Ascending aorta (tissue), 2 donors: ENCODE data around the gene RPE65. TPM values are rescaled to one million over a fixed set of nuclear protein-coding genes. Genes with fewer than 3 reads are reported as not detected.
"Not testable (repeated sequence)": the region's sequence is repeated elsewhere in the genome, so short reads cannot be mapped to it uniquely, and the experiment has no call there.

ENCODE experiments used
- DNase-seq, 2 donors: peaks; one replicate each; pipeline ENCODE4 v3.0.0-alpha.2; 2019; ENCODE audit warnings: low spot score in 2 of 2
- H3K27ac ChIP-seq, 2 donors: fragments of 200-600 bp; sonication (generic); one replicate each; pipeline ENCODE4 v1.5.1; 2016 to 2017; ENCODE audit warnings: mild to moderate bottlenecking in 1 of 2
- H3K27me3 ChIP-seq: fragments of 200-600 bp; sonication (generic); one replicate; pipeline ENCODE4 v1.5.1; 2017
- H3K36me3 ChIP-seq, 2 donors: fragments of 200-600 bp; sonication (generic); one replicate each; pipeline ENCODE4 v1.5.1; 2016
- H3K4me1 ChIP-seq, 2 donors: fragments of 200-600 bp; sonication (generic); one replicate each; pipeline ENCODE4 v1.5.1; 2016 to 2017; ENCODE audit warnings: mild to moderate bottlenecking in 1 of 2
- H3K4me3 ChIP-seq, 2 donors: fragments of 200-600 bp; sonication (generic); one replicate each; pipeline ENCODE4 v1.5.1; 2016 to 2017; ENCODE audit warnings: mild to moderate bottlenecking in 1 of 2
- H3K9me3 ChIP-seq, 2 donors: fragments of 200-600 bp; sonication (generic); one replicate each; pipeline ENCODE4 v1.5.1; 2016
- intact Hi-C: fragments of 100-400 bp; cut with DNase I; formaldehyde crosslinking; loops from one replicate; pipeline ENCODE4 v1.15.1; 2023
- total RNA-seq: library from RNA; depleted of rRNA; stranded (reverse); fragments of >200 nt; gene quantifications from one replicate; pipeline ENCODE4 v1.1.0, GENCODE V29; 2016
- TF ChIP-seq, protein P1 (sequence below), 3 experiments: fragments of 200-600 bp in 2 of 3; fragments of 450-650 bp in 1 of 3; sonication (generic) in 2 of 3; IDR thresholded peaks; one replicate each; pipeline ENCODE4 v1.5.1; 2016 to 2019; ENCODE audit warnings: antibody characterized with exemption in 3 of 3, mild to moderate bottlenecking in 1 of 3, moderate library complexity in 1 of 3

The RPE65 gene
- total RNA-seq, 1 donor from 2014 or later, result not detected

DNA sequence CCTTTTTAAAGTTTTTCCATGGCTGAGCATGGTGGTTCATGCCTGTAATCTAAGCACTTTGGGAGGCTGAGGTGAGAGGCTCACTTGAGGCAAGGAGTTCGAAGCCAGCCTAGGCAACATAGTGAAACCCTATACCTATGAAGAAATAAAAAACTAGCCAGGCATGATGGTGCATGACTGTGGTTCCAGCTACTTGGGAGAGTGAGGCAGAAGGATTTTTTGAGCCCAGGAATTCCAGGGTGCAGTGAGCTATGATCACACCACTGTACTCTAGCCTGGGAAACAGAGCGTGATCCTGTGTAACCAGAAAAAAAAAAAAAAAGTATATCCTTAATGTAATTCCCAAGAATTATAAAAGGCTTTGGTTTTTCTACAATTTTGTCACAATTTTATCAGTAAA, 29.7 kb upstream of the RPE65 start:
- H3K36me3 ChIP-seq, result no peaks in the 10 kb centered on the region
- no peaks in the 10 kb centered on the region for H3K9me3 ChIP-seq
- intact Hi-C loops, result no loop called here
- H3K4me3 ChIP-seq, result no peak overlapping the region
- H3K27ac ChIP-seq, result no peak overlapping the region
- TF ChIP-seq, protein P1, sequence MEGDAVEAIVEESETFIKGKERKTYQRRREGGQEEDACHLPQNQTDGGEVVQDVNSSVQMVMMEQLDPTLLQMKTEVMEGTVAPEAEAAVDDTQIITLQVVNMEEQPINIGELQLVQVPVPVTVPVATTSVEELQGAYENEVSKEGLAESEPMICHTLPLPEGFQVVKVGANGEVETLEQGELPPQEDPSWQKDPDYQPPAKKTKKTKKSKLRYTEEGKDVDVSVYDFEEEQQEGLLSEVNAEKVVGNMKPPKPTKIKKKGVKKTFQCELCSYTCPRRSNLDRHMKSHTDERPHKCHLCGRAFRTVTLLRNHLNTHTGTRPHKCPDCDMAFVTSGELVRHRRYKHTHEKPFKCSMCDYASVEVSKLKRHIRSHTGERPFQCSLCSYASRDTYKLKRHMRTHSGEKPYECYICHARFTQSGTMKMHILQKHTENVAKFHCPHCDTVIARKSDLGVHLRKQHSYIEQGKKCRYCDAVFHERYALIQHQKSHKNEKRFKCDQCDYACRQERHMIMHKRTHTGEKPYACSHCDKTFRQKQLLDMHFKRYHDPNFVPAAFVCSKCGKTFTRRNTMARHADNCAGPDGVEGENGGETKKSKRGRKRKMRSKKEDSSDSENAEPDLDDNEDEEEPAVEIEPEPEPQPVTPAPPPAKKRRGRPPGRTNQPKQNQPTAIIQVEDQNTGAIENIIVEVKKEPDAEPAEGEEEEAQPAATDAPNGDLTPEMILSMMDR (IDR thresholded peaks at IDR 0.05), result no peak
- no peaks in the 10 kb centered on the region for H3K4me1 ChIP-seq
- DNase-seq, result no peak
- H3K27me3 ChIP-seq, result no peaks in the 10 kb centered on the region

DNA sequence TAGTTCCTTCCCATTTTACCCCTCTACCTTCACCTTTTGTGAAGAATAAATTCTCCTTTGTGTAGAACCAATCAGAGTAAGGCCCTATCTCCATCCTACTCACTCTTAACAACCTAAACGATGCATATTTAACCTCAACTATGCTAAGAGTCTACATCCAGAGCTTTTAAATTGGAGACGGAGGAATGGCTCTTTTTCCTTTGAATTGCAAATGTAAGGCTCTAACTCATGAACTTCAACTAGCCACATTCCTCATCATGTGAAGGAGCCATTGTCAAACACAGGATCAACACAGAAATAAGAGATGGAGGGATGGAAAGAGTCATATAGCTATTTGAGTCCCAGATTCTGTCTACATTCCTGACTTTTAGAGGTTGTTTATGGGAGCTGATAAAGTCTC, 28.9 kb upstream of the RPE65 start:
- Histone ChIP-seq H3K36me3 (no peaks in the 10 kb centered on the region), H3K27me3 (no peaks in the 10 kb centered on the region), H3K27ac (no peak overlapping the region), H3K9me3 (no peaks in the 10 kb centered on the region), H3K4me1 (no peaks in the 10 kb centered on the region), H3K4me3 (no peak overlapping the region)
- DNase-seq, result no peak
- TF ChIP-seq, protein P1 (IDR thresholded peaks at IDR 0.05), result no peak
- intact Hi-C loops, result no loop called here

GRCh38 chr1:68476626-68477025, 26.9 kb upstream of the RPE65 start:
- H3K4me1 ChIP-seq, H3K27me3 ChIP-seq, H3K27ac ChIP-seq, H3K36me3 ChIP-seq, H3K9me3 ChIP-seq, intact Hi-C loops, DNase-seq, H3K4me3 ChIP-seq: not testable (repeated sequence)

- intact Hi-C loops, result no loop called here
- Histone ChIP-seq H3K4me1 (no peaks in the 10 kb centered on the region), H3K27ac (no peak overlapping the region), H3K36me3 (no peaks in the 10 kb centered on the region), H3K9me3 (no peaks in the 10 kb centered on the region), H3K4me3 (no peak overlapping the region), H3K27me3 (no peaks in the 10 kb centered on the region)
- TF ChIP-seq, protein P1 (IDR thresholded peaks at IDR 0.05), result no peak
- DNase-seq, result no peak
These were observed 23.3 kb upstream of the RPE65 start for GRCh38 chr1:68473060-68473459.

DNA sequence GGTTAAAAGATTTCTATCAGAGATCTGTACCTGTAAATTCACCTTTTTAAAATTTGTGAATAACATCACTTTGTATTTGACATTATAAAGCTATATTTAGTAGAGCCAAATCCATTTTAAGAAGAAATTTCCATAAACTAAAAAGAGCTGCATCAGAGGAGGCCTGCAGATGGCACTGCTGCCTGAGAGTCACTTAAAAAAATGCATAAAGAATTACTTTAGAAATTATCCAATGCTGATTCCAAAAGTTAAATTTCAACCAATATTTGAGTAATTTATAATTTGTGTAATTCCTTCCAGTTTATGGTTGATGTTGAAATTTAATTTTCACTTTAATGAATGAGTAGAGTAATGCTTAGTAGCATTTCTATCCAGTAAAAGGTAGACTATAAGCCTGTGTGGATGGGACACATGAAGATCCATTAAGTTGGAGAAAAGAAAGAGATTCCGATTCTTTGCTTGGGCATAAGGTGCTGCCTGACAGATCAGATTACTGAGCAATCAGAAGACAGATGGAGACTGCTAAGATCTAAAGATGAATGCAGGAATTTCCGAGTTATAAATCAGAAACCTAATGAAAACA, 20.7 kb upstream of the RPE65 start:
- H3K36me3 ChIP-seq, result no peaks in the 10 kb centered on the region
- H3K4me3 ChIP-seq, result no peak overlapping the region
- H3K27ac ChIP-seq, result no peak overlapping the region
- DNase-seq, result no peak
- intact Hi-C loops, result no loop called here
- TF ChIP-seq, protein P1 (IDR thresholded peaks at IDR 0.05), result peak in 2 of 3 experiments; percentile 32 to 46
- H3K27me3 ChIP-seq, result no peaks in the 10 kb centered on the region
- no peaks in the 10 kb centered on the region for H3K9me3 ChIP-seq
- H3K4me1 ChIP-seq, result no peaks in the 10 kb centered on the region

GRCh38 chr1:68464891-68465290, 15.1 kb upstream of the RPE65 start:
- TF ChIP-seq, protein P1 (IDR thresholded peaks at IDR 0.05), result no peak
- H3K4me1 ChIP-seq, result no peaks in the 10 kb centered on the region
- H3K4me3 ChIP-seq, result no peak overlapping the region
- no peaks in the 10 kb centered on the region for H3K9me3 ChIP-seq
- no peak for DNase-seq
- no peaks in the 10 kb centered on the region for H3K36me3 ChIP-seq
- no peak overlapping the region for H3K27ac ChIP-seq
- H3K27me3 ChIP-seq, result no peaks in the 10 kb centered on the region
- intact Hi-C loops, result no loop called here
